HCT116 (cell line): Measurements from ENCODE around the gene POMT2. TPM values are rescaled to one million over a fixed set of nuclear protein-coding genes. Genes with fewer than 3 reads are reported as not detected.

Experiments
- ATAC-seq: fragments of 200-7000 bp; cut with Tn5 transposase; 2 replicates; pipeline ENCODE4 v1.9.1; 2020; ENCODE audit warnings: mild to moderate bottlenecking, moderate library complexity
- BruUV-seq: library from RNA; stranded (reverse); fragments of 400-500 nt; replicated peaks from 2 replicates; lab custom pipeline; 2021; lab: Mats Ljungman, UMichigan
- CTCF ChIA-PET: fragments of 300-600 bp; sonication (Branson Sonifier 250); formaldehyde crosslinking; loops from one replicate; lab custom pipeline; 2021; ENCODE audit warnings: antibody characterized with exemption; lab: Charles Lee
- POLR2A ChIA-PET: fragments of 300-600, 350-600 bp; sonication (Branson Sonifier 250); formaldehyde crosslinking; loops from one replicate; lab custom pipeline; 2021; ENCODE audit warnings: antibody characterized with exemption; lab: Charles Lee
- RAD21 ChIA-PET, 2 experiments: fragments of 300-600 bp; sonication (Branson Sonifier 250); formaldehyde crosslinking; loops; one replicate each; lab custom pipeline; 2023; ENCODE audit warnings: low total read pairs in 2 of 2; ENCODE audit not compliant: uncharacterized antibody in 2 of 2, unreplicated experiment in 2 of 2, low non-redundant PET in 1 of 2; lab: Charles Lee
- DNase-seq: peaks from one replicate; pipeline ENCODE4 v3.0.0-alpha.2; 2010; ENCODE audit warnings: low read depth, low spot score
- H2AFZ ChIP-seq: fragments of 200-600 bp; shearing (Covaris generic), sonication (generic); 2 replicates; pipeline ENCODE4 v1.6.1; 2017; ENCODE audit warnings: low read depth, mixed run types, mixed read lengths, antibody characterized with exemption, low read length; ENCODE audit not compliant: poor library complexity, severe bottlenecking
- H3K27ac ChIP-seq: 2 replicates; pipeline ENCODE4 v1.5.1; 2012; ENCODE audit warnings: low read depth, low read length
- H3K27me3 ChIP-seq: fragments of 200-600 bp; sonication (generic); 2 replicates; pipeline ENCODE4 v1.6.1; 2016; ENCODE audit warnings: mixed run types, low read length, mixed read lengths; ENCODE audit not compliant: insufficient read depth
- H3K36me3 ChIP-seq, 2 experiments: fragments of 200-500 bp in 1 of 2; fragments of 200-600 bp in 1 of 2; sonication (Bioruptor generic) in 1 of 2; sonication (generic) in 1 of 2; 2 replicates each; pipeline versions ENCODE4 v1.5.1 to v1.6.1; 2014 to 2016; ENCODE audit warnings: low read length in 2 of 2, inconsistent platforms in 1 of 2, mixed read lengths in 1 of 2, mixed run types in 1 of 2; ENCODE audit not compliant: insufficient read depth in 2 of 2, control insufficient read depth in 1 of 2
- H3K4me1 ChIP-seq, 2 experiments: fragments of 200-600 bp in 1 of 2; sonication (generic) in 1 of 2; 2 replicates each; pipeline versions ENCODE4 v1.5.1 to v1.6.1; 2012 to 2017; ENCODE audit warnings: low read length in 2 of 2, inconsistent platforms in 1 of 2, mild to moderate bottlenecking in 1 of 2, mixed read lengths in 1 of 2, mixed run types in 1 of 2, moderate library complexity in 1 of 2; ENCODE audit not compliant: insufficient read depth in 2 of 2, control insufficient read depth in 1 of 2
- H3K4me2 ChIP-seq: fragments of 200-600 bp; sonication (generic); 2 replicates; pipeline ENCODE4 v1.6.1; 2017; ENCODE audit warnings: mixed run types, low read length, mixed read lengths
- H3K4me3 ChIP-seq, 2 experiments: fragments of 200-600 bp in 1 of 2; sonication (generic) in 1 of 2; replicated peaks in 1 of 2; 2 replicates each; pipeline ENCODE4 v1.5.1; 2011 to 2016; ENCODE audit warnings: low read length in 2 of 2, control low read depth in 1 of 2, low read depth in 1 of 2, mild to moderate bottlenecking in 1 of 2, mixed read lengths in 1 of 2, mixed run types in 1 of 2
- H3K79me2 ChIP-seq: fragments of 200-600 bp; sonication (generic); 2 replicates; pipeline ENCODE4 v1.6.1; 2017; ENCODE audit warnings: mild to moderate bottlenecking, mixed run types, low read length, moderate library complexity, mixed read lengths; ENCODE audit not compliant: insufficient read depth
- H3K9ac ChIP-seq: fragments of 200-600 bp; sonication (generic); 2 replicates; pipeline ENCODE4 v1.6.1; 2016; ENCODE audit warnings: low read length, mixed read lengths
- H3K9me2 ChIP-seq: fragments of 200-600 bp; sonication (generic), shearing (Covaris generic); 2 replicates; pipeline ENCODE4 v1.6.1; 2017; ENCODE audit warnings: mixed run types, mild to moderate bottlenecking, moderate library complexity; ENCODE audit not compliant: insufficient read depth
- H3K9me3 ChIP-seq, 2 experiments: fragments of 200-500 bp in 1 of 2; fragments of 200-600 bp in 1 of 2; sonication (Bioruptor generic) in 1 of 2; sonication (generic) in 1 of 2; 2 replicates each; pipeline ENCODE4 v1.6.1; 2014 to 2017; ENCODE audit warnings: low read length in 2 of 2, mixed read lengths in 2 of 2, inconsistent platforms in 1 of 2, low read depth in 1 of 2, mild to moderate bottlenecking in 1 of 2, mixed run types in 1 of 2, moderate library complexity in 1 of 2; ENCODE audit not compliant: control insufficient read depth in 1 of 2, insufficient read depth in 1 of 2
- H4K20me1 ChIP-seq: fragments of 200-600 bp; sonication (generic), shearing (Covaris generic); 2 replicates; pipeline ENCODE4 v1.6.1; 2017; ENCODE audit warnings: mixed run types, mild to moderate bottlenecking, moderate library complexity; ENCODE audit not compliant: insufficient read depth
- ATF3 ChIP-seq: IDR thresholded peaks from 2 replicates; pipeline ENCODE4 v1.6.1; 2012
- CBX3 ChIP-seq: IDR thresholded peaks from 2 replicates; pipeline ENCODE4 v1.6.1; 2012; ENCODE audit warnings: low read depth
- EGR1 ChIP-seq: IDR thresholded peaks from 2 replicates; pipeline ENCODE4 v1.6.1; 2012; ENCODE audit warnings: low read depth
- ELF1 ChIP-seq: IDR thresholded peaks from 2 replicates; pipeline ENCODE4 v1.6.1; 2012; ENCODE audit warnings: low read depth, borderline replicate concordance
- EZH2phosphoT487 ChIP-seq: fragments of 200-600 bp; IDR thresholded peaks from 2 replicates; pipeline ENCODE4 v1.6.1; 2018; ENCODE audit warnings: antibody characterized with exemption, borderline replicate concordance
- FOSL1 ChIP-seq: IDR thresholded peaks from 2 replicates; pipeline ENCODE4 v1.6.1; 2012; ENCODE audit warnings: low read depth
- JUND ChIP-seq: IDR thresholded peaks from 2 replicates; pipeline ENCODE4 v1.6.1; 2012
- POLR2AphosphoS5 ChIP-seq: IDR thresholded peaks from 2 replicates; pipeline ENCODE4 v1.6.1; 2011; ENCODE audit warnings: mild to moderate bottlenecking, low read depth, low read length, moderate library complexity
- SIN3A ChIP-seq: IDR thresholded peaks from 2 replicates; pipeline ENCODE4 v1.6.1; 2012; ENCODE audit warnings: low read depth
- SP1 ChIP-seq: IDR thresholded peaks from 2 replicates; pipeline ENCODE4 v1.6.1; 2012; ENCODE audit warnings: low read depth
- ZFX ChIP-seq: fragments of 450-650 bp; IDR thresholded peaks from 2 replicates; pipeline ENCODE4 v1.6.1; 2017
- intact Hi-C: fragments of 100-400 bp; cut with micrococcal nuclease; formaldehyde crosslinking; loops from 2 replicates; pipeline ENCODE4 v1.10.0; 2022
- total RNA-seq: library from RNA; stranded (reverse); gene quantifications from one replicate; pipeline ENCODE4 v1.2.1, GENCODE V29; 2021; ENCODE audit not compliant: unreplicated experiment

POMT2 gene
- total RNA-seq, 1 experiment from 2014 or later, result 30.2 TPM

DNA sequence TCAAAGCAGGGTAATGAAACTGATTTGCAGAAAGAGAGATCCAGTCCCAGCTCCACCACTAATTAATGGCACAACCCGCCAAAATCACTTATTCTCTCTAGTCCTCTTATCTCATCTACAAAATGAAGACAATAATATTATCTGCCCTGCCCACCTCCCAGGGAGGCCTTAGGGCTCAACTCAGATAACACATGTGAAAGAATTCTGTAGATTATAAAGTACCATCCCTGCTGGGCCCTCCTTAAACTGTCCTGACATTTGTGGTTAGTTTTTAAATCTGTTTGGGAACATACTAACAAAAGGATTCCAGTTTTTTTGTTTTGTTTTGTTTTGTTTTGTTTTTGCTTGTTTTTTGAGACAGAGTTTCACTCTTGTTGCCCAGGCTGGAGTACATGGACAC, 7.3 kb downstream of the POMT2 start:
- peaks cover 0 to 5% of the 10 kb centered on the region in 2 experiments; a peak in 1 of 4 replicates for H3K4me1 ChIP-seq
- no peak overlapping the region for H3K4me2 ChIP-seq
- H3K79me2 ChIP-seq, result peaks cover 8% of the 10 kb centered on the region; the same call in 1 of the 2 replicates
- H3K4me3 ChIP-seq, result no peak overlapping the region
- no peaks in the 10 kb centered on the region for H3K36me3 ChIP-seq
- ATAC-seq (no peak), DNase-seq (no peak)
- BruUV-seq, result no TSS peak
- H3K27ac ChIP-seq, result no peak overlapping the region
- ChIA-PET CTCF (interaction anchor here (3.9 to 5.0 kb wide), 2 partner anchors 10 to 160 kb away, joined by 89 to 112 read pairs; no protein-coding TSS in a partner anchor), POLR2A (no interaction called here), RAD21 (no interaction called here)
- intact Hi-C loops, result no loop called here
- TF ChIP-seq SP1, result no peak
- TF ChIP-seq SIN3A, result no peak
- TF ChIP-seq JUND, result no peak
- TF ChIP-seq CBX3, result no peak
- no peak overlapping the region for H2AFZ ChIP-seq
- H3K9ac ChIP-seq, result no peak overlapping the region
- no peaks in the 10 kb centered on the region for H3K9me2 ChIP-seq
- H4K20me1 ChIP-seq, result no peaks in the 10 kb centered on the region
- no peaks in the 10 kb centered on the region for H3K9me3 ChIP-seq
- no peaks in the 10 kb centered on the region for H3K27me3 ChIP-seq

DNA sequence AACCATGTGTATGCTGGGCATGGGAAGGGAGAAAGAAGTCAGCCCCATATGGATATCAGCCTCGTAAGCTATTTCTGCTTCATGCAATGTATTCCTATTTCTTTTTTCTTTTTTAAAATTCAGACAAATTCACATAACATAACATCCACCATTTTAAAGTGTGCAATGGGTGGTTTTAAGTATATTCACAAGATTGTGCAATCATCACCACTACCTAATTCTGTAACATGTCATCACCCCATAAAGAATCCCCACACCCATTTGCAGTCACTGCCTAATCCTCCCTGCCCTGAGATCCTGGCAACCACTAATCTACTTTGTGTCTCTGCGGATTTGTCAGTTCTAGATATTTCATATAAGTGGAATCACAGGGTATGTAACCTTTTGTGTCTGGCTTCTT, 9.5 kb downstream of the POMT2 start:
- Histone ChIP-seq H3K27ac (no peak overlapping the region), H3K79me2 (peaks cover 6% of the 10 kb centered on the region; the same call in 1 of the 2 replicates), H3K4me3 (no peak overlapping the region), H3K27me3 (no peaks in the 10 kb centered on the region), H3K9ac (no peak overlapping the region), H3K9me3 (no peaks in the 10 kb centered on the region), H2AFZ (no peak overlapping the region), H3K9me2 (no peaks in the 10 kb centered on the region), H4K20me1 (no peaks in the 10 kb centered on the region), H3K36me3 (no peaks in the 10 kb centered on the region), H3K4me2 (no peak overlapping the region), H3K4me1 (no peaks in the 10 kb centered on the region)
- intact Hi-C loops, result no loop called here
- ChIA-PET RAD21 (no interaction called here), CTCF (no interaction called here), POLR2A (no interaction called here)
- BruUV-seq, result no TSS peak
- no peak for ATAC-seq
- no peak for TF ChIP-seq POLR2AphosphoS5
- no peak for TF ChIP-seq ZFX
- TF ChIP-seq SP1, result no peak
- no peak for TF ChIP-seq FOSL1
- no peak for TF ChIP-seq EZH2phosphoT487
- TF ChIP-seq EGR1, result no peak
- TF ChIP-seq ELF1, result no peak
- TF ChIP-seq ATF3, result no peak
- no peak for DNase-seq
